Measurements from ENCODE around the gene IFI35. TPM values are rescaled to one million over a fixed set of nuclear protein-coding genes. Genes with fewer than 3 reads are reported as not detected.

The IFI35 gene
- total and polyA plus RNA-seq, 9 donors: 13.0 to 39.7 (median 29.7) TPM

DNA sequence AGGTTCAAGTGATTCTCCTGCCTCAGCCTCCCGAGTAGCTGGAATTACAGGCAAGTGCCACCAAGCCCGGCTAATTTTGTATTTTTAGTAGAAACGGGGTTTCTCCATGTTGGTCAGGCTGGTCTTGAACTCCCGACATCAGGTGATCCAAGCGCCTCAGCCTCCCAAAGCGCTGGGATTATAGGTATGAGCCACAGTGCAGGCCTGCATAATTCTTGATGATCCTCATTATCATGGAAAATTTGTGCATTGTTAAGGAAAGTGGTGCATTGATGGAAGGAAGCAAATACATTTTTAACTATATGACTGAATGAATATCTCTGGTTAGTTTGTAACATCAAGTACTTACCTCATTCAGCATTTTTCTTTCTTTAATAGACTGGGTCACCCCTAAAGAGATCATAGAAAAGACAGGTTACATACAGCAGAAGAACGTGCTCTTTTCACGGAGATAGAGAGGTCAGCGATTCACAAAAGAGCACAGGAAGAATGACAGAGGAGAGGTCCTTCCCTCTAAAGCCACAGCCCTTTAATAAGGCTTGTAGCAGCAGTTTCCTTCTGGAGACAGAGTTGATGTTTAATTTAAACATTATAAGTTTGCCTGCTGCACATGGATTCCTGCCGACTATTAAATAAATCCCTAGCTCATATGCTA lies 56.5 kb downstream of the IFI35 start:
- Histone ChIP-seq H3K9me3 (no peaks in the 10 kb centered on the region), H3K4me3 (no peak overlapping the region), H3K4me1 (ENCODE audit: insufficient read depth) (no peaks in the 10 kb centered on the region), H3K27me3 (no peaks in the 10 kb centered on the region), H3K27ac (no peak overlapping the region), H3K36me3 (no peaks in the 10 kb centered on the region)
- DNase-seq: no peak
- intact Hi-C loops (cut with DNase I): no loop called here
- WGBS, 3 donors: 93 to 94% (median 94%) methylated on average over 10 of the region's 10 CpGs
- TF ChIP-seq, protein P1, sequence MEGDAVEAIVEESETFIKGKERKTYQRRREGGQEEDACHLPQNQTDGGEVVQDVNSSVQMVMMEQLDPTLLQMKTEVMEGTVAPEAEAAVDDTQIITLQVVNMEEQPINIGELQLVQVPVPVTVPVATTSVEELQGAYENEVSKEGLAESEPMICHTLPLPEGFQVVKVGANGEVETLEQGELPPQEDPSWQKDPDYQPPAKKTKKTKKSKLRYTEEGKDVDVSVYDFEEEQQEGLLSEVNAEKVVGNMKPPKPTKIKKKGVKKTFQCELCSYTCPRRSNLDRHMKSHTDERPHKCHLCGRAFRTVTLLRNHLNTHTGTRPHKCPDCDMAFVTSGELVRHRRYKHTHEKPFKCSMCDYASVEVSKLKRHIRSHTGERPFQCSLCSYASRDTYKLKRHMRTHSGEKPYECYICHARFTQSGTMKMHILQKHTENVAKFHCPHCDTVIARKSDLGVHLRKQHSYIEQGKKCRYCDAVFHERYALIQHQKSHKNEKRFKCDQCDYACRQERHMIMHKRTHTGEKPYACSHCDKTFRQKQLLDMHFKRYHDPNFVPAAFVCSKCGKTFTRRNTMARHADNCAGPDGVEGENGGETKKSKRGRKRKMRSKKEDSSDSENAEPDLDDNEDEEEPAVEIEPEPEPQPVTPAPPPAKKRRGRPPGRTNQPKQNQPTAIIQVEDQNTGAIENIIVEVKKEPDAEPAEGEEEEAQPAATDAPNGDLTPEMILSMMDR (IDR thresholded peaks at IDR 0.05): no peak
- TF ChIP-seq POLR2A (IDR thresholded peaks at IDR 0.05) (no peak), EP300 (IDR thresholded peaks at IDR 0.05) (no peak)

Small RNAs within 50 kb of the gene (small RNA-seq; reads per million reads assigned to genes)
- not detected for gene AARSD1

Other genes with a start within 250 kb of the IFI35 start
- gene RAMP2, start 245.6 kb upstream of the IFI35 start, total RNA-seq: 10 to 100 TPM in 6 of 7 donors, 1 to 10 TPM in 1; 4.4 to 53.7 (median 19.6) TPM
- 10 to 100 TPM; 39.6 to 98.5 TPM for gene RAMP2, start 245.6 kb upstream of the IFI35 start, polyA plus RNA-seq
- 10 to 100 TPM; 33.7 to 49.1 (median 35.8) TPM for gene VPS25, start 233.3 kb upstream of the IFI35 start, total RNA-seq
- 10 to 100 TPM; 49.0 to 56.5 TPM for gene VPS25, start 233.3 kb upstream of the IFI35 start, polyA plus RNA-seq
- gene WNK4, start 226.2 kb upstream of the IFI35 start, total RNA-seq: 10 to 100 TPM in 1 of 7 donors, 1 to 10 TPM in 6; 1.5 to 11.9 (median 3.4) TPM
- 1 to 10 TPM; 1.1 to 1.5 TPM for gene WNK4, start 226.2 kb upstream of the IFI35 start, polyA plus RNA-seq
- gene COA3, start 208.1 kb upstream of the IFI35 start, total RNA-seq: 10 to 100 TPM; 49.1 to 78.2 (median 62.9) TPM
- 10 to 100 TPM; 77.6 to 80.0 TPM for gene COA3, start 208.1 kb upstream of the IFI35 start, polyA plus RNA-seq
- under 1 TPM in 5 of 7 donors, not detected in 2; 0.30 to 0.79 (median 0.33) TPM for gene CNTD1, start 207.9 kb upstream of the IFI35 start, total RNA-seq
- under 1 TPM; 0.22 to 0.36 TPM for gene CNTD1, start 207.9 kb upstream of the IFI35 start, polyA plus RNA-seq
- 10 to 100 TPM; 47.5 to 75.3 (median 54.6) TPM for gene BECN1, start 182.5 kb upstream of the IFI35 start, total RNA-seq
- gene BECN1, start 182.5 kb upstream of the IFI35 start, polyA plus RNA-seq: 10 to 100 TPM; 47.2 to 67.5 TPM
- 10 to 100 TPM; 28.6 to 85.8 (median 61.9) TPM for gene PSME3, start 173.4 kb upstream of the IFI35 start, total RNA-seq
- gene PSME3, start 173.4 kb upstream of the IFI35 start, polyA plus RNA-seq: 100 to 1,000 TPM in 1 of 2 donors, 10 to 100 TPM in 1; 31.7 to 118 TPM
- 1 to 10 TPM in 6 of 7 donors, under 1 TPM in 1; 0.72 to 1.9 (median 1.3) TPM for gene AOC2, start 162.2 kb upstream of the IFI35 start, total RNA-seq
- 1 to 10 TPM in 1 of 2 donors, under 1 TPM in 1; 0.40 to 6.3 TPM for gene AOC2, start 162.2 kb upstream of the IFI35 start, polyA plus RNA-seq
- gene AOC3, start 155.6 kb upstream of the IFI35 start, total RNA-seq: 100 to 1,000 TPM in 1 of 7 donors, 10 to 100 TPM in 3, 1 to 10 TPM in 2, under 1 TPM in 1; 0.72 to 112 (median 12.4) TPM
- 100 to 1,000 TPM in 1 of 2 donors, 10 to 100 TPM in 1; 22.5 to 197 TPM for gene AOC3, start 155.6 kb upstream of the IFI35 start, polyA plus RNA-seq
- 1 to 10 TPM in 1 of 7 donors, under 1 TPM in 1, not detected in 5; 0.69 to 1.7 TPM for gene G6PC1, start 106.0 kb upstream of the IFI35 start, total RNA-seq
- gene G6PC1, start 106.0 kb upstream of the IFI35 start, polyA plus RNA-seq: not detected
- gene AARSD1, start 42.3 kb upstream of the IFI35 start, total RNA-seq: 10 to 100 TPM; 17.8 to 51.4 (median 40.6) TPM
- gene AARSD1, start 42.3 kb upstream of the IFI35 start, polyA plus RNA-seq: 10 to 100 TPM; 49.7 to 50.1 TPM
- 1 to 10 TPM in 1 of 7 donors, under 1 TPM in 5, not detected in 1; 0.45 to 2.6 (median 0.66) TPM for gene PTGES3L, start 26.7 kb upstream of the IFI35 start, total RNA-seq
- gene PTGES3L, start 26.7 kb upstream of the IFI35 start, polyA plus RNA-seq: 1 to 10 TPM in 1 of 2 donors, under 1 TPM in 1; 0.56 to 2.1 TPM
- gene RUNDC1, start 26.2 kb upstream of the IFI35 start, total RNA-seq: 10 to 100 TPM in 5 of 7 donors, 1 to 10 TPM in 2; 8.2 to 19.4 (median 13.3) TPM
- gene RUNDC1, start 26.2 kb upstream of the IFI35 start, polyA plus RNA-seq: 10 to 100 TPM in 1 of 2 donors, 1 to 10 TPM in 1; 6.1 to 12.1 TPM
- 1,000 to 10,000 TPM; 1,130 to 2,473 (median 1,529) TPM for gene RPL27, start 8.4 kb upstream of the IFI35 start, total RNA-seq
- 1,000 to 10,000 TPM; 3,204 to 5,312 TPM for gene RPL27, start 8.4 kb upstream of the IFI35 start, polyA plus RNA-seq
- 100 to 1,000 TPM; 121 to 421 (median 356) TPM for gene VAT1, start 15.6 kb downstream of the IFI35 start, total RNA-seq
- 100 to 1,000 TPM; 217 to 251 TPM for gene VAT1, start 15.6 kb downstream of the IFI35 start, polyA plus RNA-seq
- gene RND2, start 18.4 kb downstream of the IFI35 start, total RNA-seq: 10 to 100 TPM in 2 of 7 donors, 1 to 10 TPM in 5; 2.5 to 11.6 (median 6.8) TPM
- gene RND2, start 18.4 kb downstream of the IFI35 start, polyA plus RNA-seq: 1 to 10 TPM; 2.7 to 4.0 TPM
- gene BRCA1, start 118.6 kb downstream of the IFI35 start, total RNA-seq: 1 to 10 TPM; 2.5 to 5.4 (median 4.9) TPM
- gene BRCA1, start 118.6 kb downstream of the IFI35 start, polyA plus RNA-seq: 1 to 10 TPM; 1.9 to 4.5 TPM
- 10 to 100 TPM; 58.2 to 89.1 (median 78.6) TPM for gene NBR1, start 164.4 kb downstream of the IFI35 start, total RNA-seq
- gene NBR1, start 164.4 kb downstream of the IFI35 start, polyA plus RNA-seq: 100 to 1,000 TPM in 1 of 2 donors, 10 to 100 TPM in 1; 60.3 to 124 TPM
- gene TMEM106A, start 205.1 kb downstream of the IFI35 start, total RNA-seq: 10 to 100 TPM in 5 of 7 donors, 1 to 10 TPM in 2; 1.5 to 23.4 (median 15.0) TPM
- gene TMEM106A, start 205.1 kb downstream of the IFI35 start, polyA plus RNA-seq: 10 to 100 TPM in 1 of 2 donors, 1 to 10 TPM in 1; 5.6 to 11.4 TPM
- gene CCDC200, start 221.8 kb downstream of the IFI35 start, total RNA-seq: under 1 TPM in 4 of 7 donors, not detected in 3; 0.27 to 0.57 (median 0.34) TPM
- under 1 TPM in 1 of 2 donors, not detected in 1; 0.12 TPM for gene CCDC200, start 221.8 kb downstream of the IFI35 start, polyA plus RNA-seq
- gene RNU2-1, start 227.2 kb downstream of the IFI35 start, total RNA-seq: over 10,000 TPM in 1 of 7 donors, 1,000 to 10,000 TPM in 4, not detected in 2; 2,710 to 10,212 (median 7,317) TPM
- gene RNU2-1, start 227.2 kb downstream of the IFI35 start, polyA plus RNA-seq: not detected